Right lobe of liver (tissue), 6 donors: ENCODE results near the gene HOXA3. TPM values are rescaled to one million over a fixed set of nuclear protein-coding genes. Genes with fewer than 3 reads are reported as not detected.

Experiments
- ATAC-seq, 4 donors: fragments of 200-7000 bp; cut with Tn5 transposase; one replicate each; pipeline ENCODE4 v1.9.1; 2020; ENCODE audit warnings: mild to moderate bottlenecking in 4 of 4, moderate library complexity in 4 of 4
- DNase-seq, 3 donors: peaks; one replicate each; pipeline ENCODE4 v3.0.0-alpha.2; 2020
- H3K27ac ChIP-seq, 3 donors: fragments of 200-600 bp; one replicate each; pipeline ENCODE4 v1.8.0; 2022
- H3K27me3 ChIP-seq, 2 donors: fragments of 200-600 bp; one replicate each; pipeline ENCODE4 v1.8.0; 2022
- H3K36me3 ChIP-seq, 4 donors: fragments of 200-600 bp; sonication (generic) in 1 of 4; one replicate each; pipeline versions ENCODE4 v1.5.1 to v1.8.0; 2017 to 2022; ENCODE audit warnings: control low read depth in 1 of 4
- H3K4me1 ChIP-seq, 4 donors: fragments of 200-600 bp; sonication (generic) in 1 of 4; one replicate each; pipeline versions ENCODE4 v1.5.1 to v1.8.0; 2017 to 2022; ENCODE audit warnings: control low read depth in 1 of 4
- H3K4me3 ChIP-seq, 3 donors: fragments of 200-600 bp; one replicate each; pipeline ENCODE4 v1.8.0; 2022
- H3K9me3 ChIP-seq, 4 donors: fragments of 200-600 bp; sonication (generic) in 1 of 4; one replicate each; pipeline versions ENCODE4 v1.5.1 to v1.8.0; 2017 to 2022; ENCODE audit warnings: control low read depth in 1 of 4
- POLR2A ChIP-seq: fragments of 450-650 bp; IDR thresholded peaks from one replicate; pipeline ENCODE4 v1.6.1; 2017; ENCODE audit warnings: antibody characterized with exemption, mild to moderate bottlenecking
- WGBS: methylation state at CpG from one replicate; pipeline ENCODE4 v1.1.6; 2018; ENCODE audit warnings: low coverage, low lambda C conversion rate; ENCODE audit not compliant: insufficient coverage; ENCODE audit errors: missing lambda C conversion rate; 5-methylcytosine and 5-hydroxymethylcytosine counted together
- intact Hi-C, 2 donors: fragments of 100-400 bp; cut with DNase I; formaldehyde crosslinking; loops; one replicate each; pipeline versions ENCODE4 v1.11.2 to v1.14.1; 2022
- total RNA-seq, 6 experiments: library from RNA; depleted of rRNA in 2 of 6; stranded (reverse); fragments of >200 nt in 2 of 6; fragmentation: NEBNext Ultra II Directional in 3 of 6; extraction: Animal tissue kit (Norgen Biotek cat#: 25700) in 3 of 6; gene quantifications; one replicate each; pipeline versions ENCODE4 v1.1.0 to v1.2.4, GENCODE V29; 2016 to 2023
- TF ChIP-seq, protein P1 (sequence below), 4 donors: fragments of 200-600 bp in 3 of 4; fragments of 450-650 bp in 1 of 4; IDR thresholded peaks; one replicate each; pipeline versions ENCODE4 v1.5.1 to v1.8.0; 2016 to 2022; ENCODE audit warnings: antibody characterized with exemption in 4 of 4, mild to moderate bottlenecking in 2 of 4
- donor health status: DM: no; HTN: yes; CAD: no.
- donor health status: DM: no; HTN: no; CAD: no.
- donor health status: DM: no; HTN: no; CAD: no.
- donor health status: DM: no; HTN: yes; CAD: no.
- donor health status: DM: no; HTN: yes; CAD: no.

HOXA3 gene
- total RNA-seq, 6 experiments from 2014 or later: 0.17 to 0.26 (median 0.25) TPM; not detected in 2

- Histone ChIP-seq H3K27ac (no peak overlapping the region), H3K36me3 (no peaks in the 10 kb centered on the region), H3K4me3 (no peak overlapping the region), H3K9me3 (no peaks in the 10 kb centered on the region), H3K4me1 (no peaks in the 10 kb centered on the region), H3K27me3 (peaks cover 0 to 37% of the 10 kb centered on the region in 2 donors)
- WGBS: 17% methylated on average over 2 of the region's 2 CpGs
- no peak for TF ChIP-seq POLR2A
- TF ChIP-seq, protein P1, sequence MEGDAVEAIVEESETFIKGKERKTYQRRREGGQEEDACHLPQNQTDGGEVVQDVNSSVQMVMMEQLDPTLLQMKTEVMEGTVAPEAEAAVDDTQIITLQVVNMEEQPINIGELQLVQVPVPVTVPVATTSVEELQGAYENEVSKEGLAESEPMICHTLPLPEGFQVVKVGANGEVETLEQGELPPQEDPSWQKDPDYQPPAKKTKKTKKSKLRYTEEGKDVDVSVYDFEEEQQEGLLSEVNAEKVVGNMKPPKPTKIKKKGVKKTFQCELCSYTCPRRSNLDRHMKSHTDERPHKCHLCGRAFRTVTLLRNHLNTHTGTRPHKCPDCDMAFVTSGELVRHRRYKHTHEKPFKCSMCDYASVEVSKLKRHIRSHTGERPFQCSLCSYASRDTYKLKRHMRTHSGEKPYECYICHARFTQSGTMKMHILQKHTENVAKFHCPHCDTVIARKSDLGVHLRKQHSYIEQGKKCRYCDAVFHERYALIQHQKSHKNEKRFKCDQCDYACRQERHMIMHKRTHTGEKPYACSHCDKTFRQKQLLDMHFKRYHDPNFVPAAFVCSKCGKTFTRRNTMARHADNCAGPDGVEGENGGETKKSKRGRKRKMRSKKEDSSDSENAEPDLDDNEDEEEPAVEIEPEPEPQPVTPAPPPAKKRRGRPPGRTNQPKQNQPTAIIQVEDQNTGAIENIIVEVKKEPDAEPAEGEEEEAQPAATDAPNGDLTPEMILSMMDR (IDR thresholded peaks at IDR 0.05): no peak
- no peak for ATAC-seq
- intact Hi-C loops: no loop called here
- DNase-seq: no peak
Observed at GRCh38 chr7:27128034-27128433, 24.3 kb downstream of the HOXA3 start.

GRCh38 chr7:27126596-27127327 is 25.6 kb downstream of the HOXA3 start:
- TF ChIP-seq, protein P1 (IDR thresholded peaks at IDR 0.05): no peak
- no peak for TF ChIP-seq POLR2A
- 15% methylated on average over 3 of the region's 3 CpGs for WGBS
- H3K36me3 ChIP-seq: no peaks in the 10 kb centered on the region
- no peaks in the 10 kb centered on the region for H3K9me3 ChIP-seq
- intact Hi-C loops: no loop called here
- ATAC-seq (no peak), DNase-seq (no peak)
- peaks cover 0 to 11% (median 2%) of the 10 kb centered on the region in 4 donors for H3K4me1 ChIP-seq
- no peak overlapping the region for H3K4me3 ChIP-seq
- peaks cover 0 to 33% of the 10 kb centered on the region in 2 donors for H3K27me3 ChIP-seq
- H3K27ac ChIP-seq: no peak overlapping the region

DNA sequence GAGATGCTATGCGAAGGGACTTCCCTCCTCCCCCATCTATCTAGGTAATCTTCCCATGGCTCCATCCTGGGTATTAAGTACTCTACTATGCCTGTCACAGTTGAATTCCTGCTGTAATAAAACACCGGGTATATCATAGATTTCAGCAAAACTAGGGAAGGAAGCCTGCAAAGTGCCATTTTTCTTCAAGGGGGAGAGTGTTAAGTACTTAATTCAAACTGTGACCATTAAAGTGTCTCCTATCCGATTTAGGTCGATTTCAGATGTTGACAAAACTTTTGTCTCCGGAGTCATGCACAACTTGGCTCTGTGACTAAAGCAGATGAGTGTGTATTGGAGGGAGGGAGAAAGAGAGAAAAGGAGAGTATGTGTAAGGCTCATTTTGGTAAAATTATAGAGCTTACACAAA is 26.4 kb downstream of the HOXA3 start:
- H3K4me1 ChIP-seq: peaks cover 0 to 12% (median 3%) of the 10 kb centered on the region in 4 donors
- DNase-seq (no peak), ATAC-seq (no peak)
- no peaks in the 10 kb centered on the region for H3K36me3 ChIP-seq
- no peaks in the 10 kb centered on the region for H3K9me3 ChIP-seq
- 23% methylated on average over 5 of the region's 5 CpGs for WGBS
- H3K27ac ChIP-seq: no peak overlapping the region
- H3K4me3 ChIP-seq: no peak overlapping the region
- intact Hi-C loops: no loop called here
- TF ChIP-seq, protein P1 (IDR thresholded peaks at IDR 0.05): no peak
- TF ChIP-seq POLR2A: no peak
- peaks cover 0 to 25% of the 10 kb centered on the region in 2 donors for H3K27me3 ChIP-seq

- ATAC-seq (no peak), DNase-seq (no peak)
- Histone ChIP-seq H3K27me3 (peaks cover 0 to 22% of the 10 kb centered on the region in 2 donors), H3K36me3 (no peaks in the 10 kb centered on the region), H3K4me1 (peaks cover 0 to 18% (median 3%) of the 10 kb centered on the region in 4 donors), H3K27ac (no peak overlapping the region), H3K9me3 (no peaks in the 10 kb centered on the region), H3K4me3 (no peak overlapping the region)
- WGBS: 46% methylated on average over 5 of the region's 8 CpGs
- intact Hi-C loops: no loop called here
- no peak for TF ChIP-seq POLR2A
- TF ChIP-seq, protein P1 (IDR thresholded peaks at IDR 0.05): no peak
Observed at GRCh38 chr7:27124902-27125689, 27.3 kb downstream of the HOXA3 start.
